Measurements from ENCODE around the gene TDP1.

GRCh38 chr14:90034835-90035525 lies 79.3 kb downstream of the TDP1 start:
- no peak for TF ChIP-seq CTCF (IDR thresholded peaks at IDR 0.05)
- no peak for TF ChIP-seq POLR2A (IDR thresholded peaks at IDR 0.05)
